A549 (cell line): ENCODE measurements around the gene CDH26. TPM values are rescaled to one million over a fixed set of nuclear protein-coding genes. Genes with fewer than 3 reads are reported as not detected.

Experiments
- ATAC-seq, 2 experiments: fragments of 200-7000 bp in 1 of 2; fragments of >200 bp in 1 of 2; cut with Nextera tagmentation in 1 of 2; cut with Tn5 transposase in 1 of 2; 3 replicates each; pipeline versions ENCODE4 v1.8.0 to v1.9.1; 2018 to 2020; ENCODE audit warnings: mild to moderate bottlenecking in 1 of 2, moderate library complexity in 1 of 2
- CTCF ChIA-PET: fragments of 300-600 bp; sonication (Branson Sonifier 250); formaldehyde crosslinking; extraction: SDS; loops from one replicate; lab custom pipeline; 2021; ENCODE audit warnings: antibody characterized with exemption, inconsistent platforms; lab: Yijun Ruan, JAX
- POLR2A ChIA-PET: fragments of 350-600 bp; formaldehyde crosslinking; extraction: SDS; loops from one replicate; lab custom pipeline; 2021; ENCODE audit warnings: antibody characterized with exemption, inconsistent platforms; lab: Yijun Ruan, JAX
- DNase-seq, 2 experiments: peaks; one replicate each; pipeline versions ENCODE4 v3.0.0 to v3.0.0-alpha.2; 2011 to 2016; ENCODE audit warnings: low read depth in 1 of 2, low spot score in 1 of 2
- FAIRE-seq: peaks from 2 replicates; lab custom pipeline; 2011; peaks lifted over from hg19 to GRCh38; lab: Jason Lieb, UNC
- H3K27ac ChIP-seq, 2 experiments: fragments of >200 bp; sonication (Bioruptor Twin); formaldehyde crosslinking; 3 replicates each; pipeline ENCODE4 v1.5.1; 2016 to 2017
- H3K4me1 ChIP-seq: fragments of >200 bp; sonication (Bioruptor Twin); formaldehyde crosslinking; 3 replicates; pipeline ENCODE4 v1.6.1; 2016
- H3K4me2 ChIP-seq: fragments of >200 bp; sonication (Bioruptor Twin); formaldehyde crosslinking; 3 replicates; pipeline ENCODE4 v1.6.1; 2016
- H3K4me3 ChIP-seq: fragments of >200 bp; sonication (Bioruptor Twin); formaldehyde crosslinking; 3 replicates; pipeline ENCODE4 v1.5.1; 2016
- H3K9me3 ChIP-seq: fragments of >200 bp; sonication (Bioruptor Twin); formaldehyde crosslinking; 3 replicates; pipeline ENCODE4 v1.6.1; 2016
- ATOH8 ChIP-seq: fragments of 250-450 bp; sonication (Bioruptor Pico); IDR thresholded peaks from 2 replicates; pipeline ENCODE4 v1.5.0; 2020; ENCODE audit warnings: low read depth, mild to moderate bottlenecking, moderate library complexity
- BHLHE40 ChIP-seq: IDR thresholded peaks from 2 replicates; pipeline ENCODE4 v1.6.1; 2012; ENCODE audit warnings: low read depth, low read length, inconsistent platforms
- CBX8 ChIP-seq: fragments of 200-600 bp; sonication (generic); IDR thresholded peaks from 2 replicates; pipeline ENCODE4 v1.6.1; 2016
- E2F6 ChIP-seq: IDR thresholded peaks from 2 replicates; pipeline ENCODE4 v1.6.1; 2012; ENCODE audit warnings: low read depth, borderline replicate concordance
- FOSL2 ChIP-seq, 2 experiments: fragments of 450-650 bp in 1 of 2; fragments of >200 bp in 1 of 2; sonication (Bioruptor Twin) in 1 of 2; formaldehyde crosslinking; IDR thresholded peaks; 2 replicates each; pipeline versions ENCODE4 v1.5.0 to v1.6.1; 2016 to 2020; ENCODE audit warnings: mild to moderate bottlenecking in 1 of 2, moderate library complexity in 1 of 2
- GATA3 ChIP-seq: IDR thresholded peaks from 2 replicates; pipeline ENCODE4 v1.6.1; 2012; ENCODE audit warnings: borderline replicate concordance
- HDAC2 ChIP-seq: fragments of 200-600 bp; sonication (generic); IDR thresholded peaks from 2 replicates; pipeline ENCODE4 v1.6.1; 2016
- HES2 ChIP-seq: fragments of >200 bp; sonication (Bioruptor Twin); formaldehyde crosslinking; IDR thresholded peaks from 2 replicates; pipeline ENCODE4 v1.6.1; 2016
- HOXB5 ChIP-seq: fragments of 250-450 bp; sonication (Bioruptor Pico); IDR thresholded peaks from 2 replicates; pipeline ENCODE4 v1.5.0; 2020; ENCODE audit warnings: mild to moderate bottlenecking, moderate library complexity
- JUNB ChIP-seq: fragments of >200 bp; sonication (Bioruptor Twin); formaldehyde crosslinking; IDR thresholded peaks from 2 replicates; pipeline ENCODE4 v1.6.1; 2016
- KDM5A ChIP-seq: fragments of 200-600 bp; sonication (generic); IDR thresholded peaks from 2 replicates; pipeline ENCODE4 v1.6.1; 2016; ENCODE audit warnings: antibody characterized with exemption, mild to moderate bottlenecking
- MAZ ChIP-seq: fragments of 150-350 bp; IDR thresholded peaks from 2 replicates; pipeline ENCODE4 v1.6.1; 2014; ENCODE audit warnings: antibody characterized with exemption, low read depth, low read length, borderline replicate concordance
- MYC ChIP-seq: IDR thresholded peaks from 2 replicates; pipeline ENCODE4 v1.6.1; 2012; ENCODE audit warnings: mild to moderate bottlenecking, inconsistent platforms, low read length, improper control_type of control experiment, borderline replicate concordance
- PHF8 ChIP-seq: fragments of 200-600 bp; sonication (generic); IDR thresholded peaks from 2 replicates; pipeline ENCODE4 v1.6.1; 2016; ENCODE audit warnings: low read depth, mild to moderate bottlenecking, antibody characterized with exemption, moderate library complexity, borderline replicate concordance
- RFX5 ChIP-seq: fragments of 450-650 bp; IDR thresholded peaks from 2 replicates; pipeline ENCODE4 v1.7.1; 2014; ENCODE audit warnings: antibody characterized with exemption, mild to moderate bottlenecking, moderate library complexity
- TP53 ChIP-seq: fragments of 250-450 bp; sonication (Bioruptor Pico); IDR thresholded peaks from 2 replicates; pipeline ENCODE4 v1.5.0; 2021; ENCODE audit warnings: mild to moderate bottlenecking, moderate library complexity
- ZC3H11A ChIP-seq: fragments of 450-650 bp; IDR thresholded peaks from 2 replicates; pipeline ENCODE4 v1.6.1; 2014; ENCODE audit warnings: antibody characterized with exemption, mild to moderate bottlenecking
- ZFP36 ChIP-seq: fragments of 450-650 bp; IDR thresholded peaks from 2 replicates; pipeline ENCODE4 v1.6.1; 2014; ENCODE audit warnings: borderline replicate concordance; ENCODE audit not compliant: partially characterized antibody
- ZNF302 ChIP-seq: fragments of 250-450 bp; sonication (Bioruptor Pico); IDR thresholded peaks from 2 replicates; pipeline ENCODE4 v1.9.0; 2021; ENCODE audit warnings: inconsistent platforms, mild to moderate bottlenecking, moderate library complexity
- ZSCAN20 ChIP-seq: fragments of 250-450 bp; sonication (Bioruptor Pico); IDR thresholded peaks from 2 replicates; pipeline ENCODE4 v1.8.0; 2022; ENCODE audit warnings: mild to moderate bottlenecking, moderate library complexity
- WGBS: methylation state at CpG from one replicate; pipeline ENCODE4 v1.1.6; 2017; ENCODE audit errors: missing lambda C conversion rate; 5-methylcytosine and 5-hydroxymethylcytosine counted together
- polyA plus RNA-seq, 4 experiments: library from polyadenylated mRNA; depleted of rRNA in 3 of 4; stranded (reverse); fragments of >200 nt; fragmentation: RNase III in 1 of 4; extraction: RNeasy Plus Mini Kit Qiagen cat#74134 plus additional on column Dnase treatment in 1 of 4; gene quantifications; 2 replicates in 3 of 4; 3 replicates in 1 of 4; pipeline ENCODE4 v1.2.3, GENCODE V29; 2011 to 2017
- TF ChIP-seq, protein P1 (sequence below): fragments of >200 bp; sonication (Bioruptor Twin); formaldehyde crosslinking; IDR thresholded peaks from 3 replicates; pipeline ENCODE4 v1.6.1; 2016
- TF ChIP-seq, protein P2 (sequence below): IDR thresholded peaks from 2 replicates; pipeline ENCODE4 v1.6.1; 2012
- TF ChIP-seq, protein P3 (sequence below): fragments of 200-600 bp; sonication (generic); IDR thresholded peaks from 2 replicates; pipeline ENCODE4 v1.6.1; 2016; ENCODE audit warnings: antibody characterized with exemption, mild to moderate bottlenecking, moderate library complexity

CDH26 gene
- polyA plus RNA-seq, 2 of the 4 experiments (the other 2 are of a cell fraction), result 0.27 to 0.57 TPM

GRCh38 chr20:60008130-60008808, 50.0 kb downstream of the CDH26 start:
- DNase-seq (no peak), FAIRE-seq (no peak), ATAC-seq (no peak)
- TF ChIP-seq JUNB, result no peak
- TF ChIP-seq ZSCAN20 (CRISPR knock-in tag), result no peak
- TF ChIP-seq E2F6, result no peak
- no peak for TF ChIP-seq FOSL2 (IDR thresholded peaks at IDR 0.05)
- TF ChIP-seq FOSL2 (CRISPR knock-in tag; IDR thresholded peaks at IDR 0.05), result no peak
- TF ChIP-seq, protein P1, sequence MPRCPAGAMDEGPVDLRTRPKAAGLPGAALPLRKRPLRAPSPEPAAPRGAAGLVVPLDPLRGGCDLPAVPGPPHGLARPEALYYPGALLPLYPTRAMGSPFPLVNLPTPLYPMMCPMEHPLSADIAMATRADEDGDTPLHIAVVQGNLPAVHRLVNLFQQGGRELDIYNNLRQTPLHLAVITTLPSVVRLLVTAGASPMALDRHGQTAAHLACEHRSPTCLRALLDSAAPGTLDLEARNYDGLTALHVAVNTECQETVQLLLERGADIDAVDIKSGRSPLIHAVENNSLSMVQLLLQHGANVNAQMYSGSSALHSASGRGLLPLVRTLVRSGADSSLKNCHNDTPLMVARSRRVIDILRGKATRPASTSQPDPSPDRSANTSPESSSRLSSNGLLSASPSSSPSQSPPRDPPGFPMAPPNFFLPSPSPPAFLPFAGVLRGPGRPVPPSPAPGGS, result no peak
- TF ChIP-seq KDM5A, result no peak
- no peak for TF ChIP-seq HOXB5 (CRISPR knock-in tag)
- no peak for TF ChIP-seq ZFP36
- no peak for TF ChIP-seq GATA3
- CTCF ChIA-PET, result interaction anchor here (1.0 to 1.5 kb wide), 2 partner anchors 16 to 37 kb away, joined by 3 to 4 read pairs; no protein-coding TSS in a partner anchor
- Histone ChIP-seq H3K4me3 (no peak overlapping the region), H3K9me3 (no peaks in the 10 kb centered on the region), H3K4me2 (no peak overlapping the region), H3K27ac (no peak overlapping the region), H3K4me1 (no peaks in the 10 kb centered on the region)
- 27% methylated on average over 3 of the region's 3 CpGs for WGBS
- POLR2A ChIA-PET, result no interaction called here

DNA sequence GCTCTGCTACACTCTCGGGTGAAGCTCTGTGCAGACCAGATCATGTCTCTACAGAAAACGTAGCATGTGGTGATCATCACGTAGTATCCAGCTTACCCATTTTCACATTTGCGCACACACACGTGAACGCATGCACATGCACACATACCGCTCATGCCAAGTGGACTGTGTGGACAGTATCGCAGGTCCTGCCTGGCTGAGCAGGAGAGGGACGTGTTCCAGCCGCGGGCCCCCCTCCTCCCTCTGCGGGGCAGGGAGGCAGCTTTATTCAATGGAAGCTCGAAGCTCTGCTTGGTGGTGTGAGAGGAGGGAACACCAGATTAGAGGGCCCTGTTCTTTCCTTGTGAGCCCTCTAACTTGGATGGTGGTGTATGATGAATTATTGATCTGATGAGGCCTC, 51.1 kb downstream of the CDH26 start:
- Histone ChIP-seq H3K27ac (no peak overlapping the region), H3K4me3 (no peak overlapping the region), H3K4me2 (no peak overlapping the region), H3K4me1 (no peaks in the 10 kb centered on the region), H3K9me3 (no peaks in the 10 kb centered on the region)
- TF ChIP-seq PHF8 (no peak), RFX5 (no peak), MYC (no peak), CBX8 (no peak), MAZ (no peak), ATOH8 (CRISPR knock-in tag) (no peak), BHLHE40 (no peak), ZC3H11A (no peak), HDAC2 (no peak), ZNF302 (CRISPR knock-in tag) (no peak), HES2 (no peak), TP53 (CRISPR knock-in tag) (no peak)
- TF ChIP-seq, protein P2, sequence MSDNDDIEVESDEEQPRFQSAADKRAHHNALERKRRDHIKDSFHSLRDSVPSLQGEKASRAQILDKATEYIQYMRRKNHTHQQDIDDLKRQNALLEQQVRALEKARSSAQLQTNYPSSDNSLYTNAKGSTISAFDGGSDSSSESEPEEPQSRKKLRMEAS, result no peak
- TF ChIP-seq, protein P3, sequence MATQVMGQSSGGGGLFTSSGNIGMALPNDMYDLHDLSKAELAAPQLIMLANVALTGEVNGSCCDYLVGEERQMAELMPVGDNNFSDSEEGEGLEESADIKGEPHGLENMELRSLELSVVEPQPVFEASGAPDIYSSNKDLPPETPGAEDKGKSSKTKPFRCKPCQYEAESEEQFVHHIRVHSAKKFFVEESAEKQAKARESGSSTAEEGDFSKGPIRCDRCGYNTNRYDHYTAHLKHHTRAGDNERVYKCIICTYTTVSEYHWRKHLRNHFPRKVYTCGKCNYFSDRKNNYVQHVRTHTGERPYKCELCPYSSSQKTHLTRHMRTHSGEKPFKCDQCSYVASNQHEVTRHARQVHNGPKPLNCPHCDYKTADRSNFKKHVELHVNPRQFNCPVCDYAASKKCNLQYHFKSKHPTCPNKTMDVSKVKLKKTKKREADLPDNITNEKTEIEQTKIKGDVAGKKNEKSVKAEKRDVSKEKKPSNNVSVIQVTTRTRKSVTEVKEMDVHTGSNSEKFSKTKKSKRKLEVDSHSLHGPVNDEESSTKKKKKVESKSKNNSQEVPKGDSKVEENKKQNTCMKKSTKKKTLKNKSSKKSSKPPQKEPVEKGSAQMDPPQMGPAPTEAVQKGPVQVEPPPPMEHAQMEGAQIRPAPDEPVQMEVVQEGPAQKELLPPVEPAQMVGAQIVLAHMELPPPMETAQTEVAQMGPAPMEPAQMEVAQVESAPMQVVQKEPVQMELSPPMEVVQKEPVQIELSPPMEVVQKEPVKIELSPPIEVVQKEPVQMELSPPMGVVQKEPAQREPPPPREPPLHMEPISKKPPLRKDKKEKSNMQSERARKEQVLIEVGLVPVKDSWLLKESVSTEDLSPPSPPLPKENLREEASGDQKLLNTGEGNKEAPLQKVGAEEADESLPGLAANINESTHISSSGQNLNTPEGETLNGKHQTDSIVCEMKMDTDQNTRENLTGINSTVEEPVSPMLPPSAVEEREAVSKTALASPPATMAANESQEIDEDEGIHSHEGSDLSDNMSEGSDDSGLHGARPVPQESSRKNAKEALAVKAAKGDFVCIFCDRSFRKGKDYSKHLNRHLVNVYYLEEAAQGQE, result no peak
- DNase-seq (no peak), ATAC-seq (no peak), FAIRE-seq (no peak)
- WGBS, result 62% methylated on average over 11 of the region's 13 CpGs
- ChIA-PET CTCF (interaction anchor here (1.1 to 1.5 kb wide), 4 partner anchors 9 to 61 kb away, joined by 3 to 5 read pairs (median 4); no protein-coding TSS in a partner anchor), POLR2A (no interaction called here)
